ENCODE data around the gene TRAPPC2. TPM values are rescaled to one million over a fixed set of nuclear protein-coding genes. Genes with fewer than 3 reads are reported as not detected.

TRAPPC2 gene
- total RNA-seq, 4 donors from 2014 or later, result 12.6 to 16.1 (median 14.9) TPM

GRCh38 chrX:13669246-13669737, 65.1 kb downstream of the TRAPPC2 start:
- H3K4me3 ChIP-seq (ENCODE audit: low read depth, poor library complexity, severe bottlenecking), result no peak overlapping the region
- intact Hi-C loops (cut with DNase I; ENCODE audit: low total_unique reads), result loop anchor here (10.0 kb wide), 1 partner anchor 66 kb away; the partner anchor contains the start of genes OFD1 and TRAPPC2
- 8 to 36% methylated on average over 9 of the region's 9 CpGs for WGBS, 2 donors
- no peak for TF ChIP-seq CTCF (IDR thresholded peaks at IDR 0.05)
- no peak for TF ChIP-seq POLR2A (IDR thresholded peaks at IDR 0.05)
- DNase-seq (ENCODE audit: low spot score in 2 of 2), result peak in 1 of 2 donors; percentile 63

GRCh38 chrX:13667919-13668318, 66.5 kb downstream of the TRAPPC2 start:
- intact Hi-C loops (cut with DNase I; ENCODE audit: low total_unique reads), result loop anchor here (10.0 kb wide), 1 partner anchor 67 kb away; the partner anchor contains the start of genes OFD1 and TRAPPC2
- no peak for TF ChIP-seq POLR2A (IDR thresholded peaks at IDR 0.05)
- TF ChIP-seq CTCF (IDR thresholded peaks at IDR 0.05), result no peak
- no peak overlapping the region for H3K4me3 ChIP-seq (ENCODE audit: low read depth, poor library complexity, severe bottlenecking)
- DNase-seq (ENCODE audit: low spot score in 2 of 2), result no peak

- intact Hi-C loops (cut with DNase I; ENCODE audit: low total_unique reads), result loop anchor here (10.0 kb wide), 1 partner anchor 68 kb away; the partner anchor contains the start of genes OFD1 and TRAPPC2
- WGBS, 2 donors, result 72 to 76% methylated on average over 3 of the region's 3 CpGs
- H3K4me3 ChIP-seq (ENCODE audit: low read depth, poor library complexity, severe bottlenecking), result no peak overlapping the region
- no peak for DNase-seq (ENCODE audit: low spot score in 2 of 2)
- TF ChIP-seq CTCF (IDR thresholded peaks at IDR 0.05) (no peak), POLR2A (IDR thresholded peaks at IDR 0.05) (no peak)
Observed at GRCh38 chrX:13666836-13667235, 67.6 kb downstream of the TRAPPC2 start.

- 66 to 76% methylated on average over 3 of the region's 3 CpGs for WGBS, 2 donors
- DNase-seq (ENCODE audit: low spot score in 2 of 2), result no peak
- H3K4me3 ChIP-seq (ENCODE audit: low read depth, poor library complexity, severe bottlenecking), result no peak overlapping the region
- TF ChIP-seq POLR2A (IDR thresholded peaks at IDR 0.05) (no peak), CTCF (IDR thresholded peaks at IDR 0.05) (no peak)
- intact Hi-C loops (cut with DNase I; ENCODE audit: low total_unique reads), result loop anchor here (10.0 kb wide), 1 partner anchor 71 kb away; the partner anchor contains the start of genes OFD1 and TRAPPC2
Observed at GRCh38 chrX:13664020-13664419, 70.4 kb downstream of the TRAPPC2 start.

GRCh38 chrX:13662355-13662791, 72.0 kb downstream of the TRAPPC2 start:
- intact Hi-C loops (cut with DNase I; ENCODE audit: low total_unique reads), result loop anchor here (10.0 kb wide), 1 partner anchor 72 kb away; the partner anchor contains the start of genes OFD1 and TRAPPC2
- WGBS, 2 donors, result 64 to 74% methylated on average over 6 of the region's 6 CpGs
- DNase-seq (ENCODE audit: low spot score in 2 of 2), result no peak
- TF ChIP-seq POLR2A (IDR thresholded peaks at IDR 0.05) (no peak), CTCF (IDR thresholded peaks at IDR 0.05) (no peak)
- no peak overlapping the region for H3K4me3 ChIP-seq (ENCODE audit: low read depth, poor library complexity, severe bottlenecking)

Other genes starting within 250 kb of the TRAPPC2 start
- gene EGFL6, start 165.0 kb downstream of the TRAPPC2 start, total RNA-seq, result under 1 TPM in 3 of 4 donors, not detected in 1; 0.13 to 0.38 (median 0.32) TPM
- gene TCEANC, start 81.5 kb downstream of the TRAPPC2 start, total RNA-seq, result 1 to 10 TPM; 2.5 to 6.9 (median 2.7) TPM
- 10 to 100 TPM; 44.6 to 70.5 (median 56.0) TPM for gene RAB9A, start 45.5 kb downstream of the TRAPPC2 start, total RNA-seq
- 10 to 100 TPM; 20.0 to 69.6 (median 27.5) TPM for gene OFD1, start 128 bp upstream of the TRAPPC2 start, total RNA-seq
- gene GPM6B, start 82.5 kb upstream of the TRAPPC2 start, total RNA-seq, result 10 to 100 TPM in 2 of 4 donors, 1 to 10 TPM in 2; 4.6 to 22.8 (median 12.3) TPM